Spleen (tissue), 11 donors: Measurements from ENCODE around the gene OAT. TPM values are rescaled to one million over a fixed set of nuclear protein-coding genes. Genes with fewer than 3 reads are reported as not detected.
A peak's percentile ranks its signal among the peaks of the same experiment; 100 is the strongest.

Source experiments
- DNase-seq: peaks from one replicate; pipeline ENCODE4 v3.0.0-alpha.2; 2020
- H3K27ac ChIP-seq, 8 donors: fragments of 200-600 bp; sonication (generic) in 7 of 8; 1 replicate in 4 of 8; 2 replicates in 4 of 8; pipeline versions ENCODE4 v1.5.0 to v1.8.0; 2016 to 2021; ENCODE audit warnings: inconsistent platforms in 4 of 8, mild to moderate bottlenecking in 4 of 8, moderate library complexity in 1 of 8
- H3K27me3 ChIP-seq, 7 donors: fragments of 200-600 bp; sonication (generic) in 6 of 7; replicated peaks in 1 of 7; 1 replicate in 4 of 7; 2 replicates in 3 of 7; pipeline versions ENCODE4 v1.5.0 to v1.8.0; 2016 to 2021; ENCODE audit warnings: inconsistent platforms in 3 of 7, mild to moderate bottlenecking in 1 of 7
- H3K36me3 ChIP-seq, 6 donors: fragments of 200-600 bp; sonication (generic) in 5 of 6; 1 replicate in 4 of 6; 2 replicates in 2 of 6; pipeline versions ENCODE4 v1.5.0 to v1.8.0; 2016 to 2021; ENCODE audit warnings: inconsistent platforms in 2 of 6
- H3K4me1 ChIP-seq, 6 donors: fragments of 200-600 bp; sonication (generic) in 5 of 6; 1 replicate in 3 of 6; 2 replicates in 3 of 6; pipeline versions ENCODE4 v1.5.0 to v1.8.0; 2016 to 2021; ENCODE audit warnings: inconsistent platforms in 3 of 6
- H3K4me3 ChIP-seq, 8 donors: fragments of 200-600 bp; sonication (generic) in 7 of 8; 1 replicate in 4 of 8; 2 replicates in 4 of 8; pipeline versions ENCODE4 v1.5.0 to v1.8.0; 2016 to 2021; ENCODE audit warnings: inconsistent platforms in 4 of 8, mild to moderate bottlenecking in 4 of 8, moderate library complexity in 2 of 8
- H3K9me3 ChIP-seq, 8 donors: fragments of 200-600 bp; sonication (generic) in 7 of 8; 1 replicate in 4 of 8; 2 replicates in 4 of 8; pipeline versions ENCODE4 v1.5.0 to v1.8.0; 2016 to 2021; ENCODE audit warnings: inconsistent platforms in 4 of 8
- CTCF ChIP-seq, 11 experiments: fragments of 200-600 bp in 7 of 11; fragments of 450-650 bp in 4 of 11; sonication (generic) in 4 of 11; IDR thresholded peaks in 8 of 11; conservative IDR thresholded peaks in 3 of 11; 1 replicate in 7 of 11; 2 replicates in 4 of 11; pipeline versions ENCODE4 v1.4.0 to v1.8.0; 2016 to 2021; ENCODE audit warnings: antibody characterized with exemption in 11 of 11, inconsistent platforms in 4 of 11, mild to moderate bottlenecking in 1 of 11
- POLR2A ChIP-seq, 3 donors: fragments of 450-650 bp; IDR thresholded peaks; one replicate each; pipeline ENCODE4 v1.5.1; 2017; ENCODE audit warnings: antibody characterized with exemption in 3 of 3, mild to moderate bottlenecking in 1 of 3
- POLR2AphosphoS5 ChIP-seq, 3 donors: sonication (generic); formaldehyde crosslinking; IDR thresholded peaks; one replicate each; pipeline ENCODE4 v1.5.1; 2017; ENCODE audit warnings: antibody characterized with exemption in 3 of 3
- WGBS, 5 donors: extraction: QIAGEN DNeasy Blood & Tissue Kit in 3 of 5; methylation state at CpG; one replicate each; pipeline versions ENCODE4 v1.1.5 to v1.1.7; 2013 to 2018; 5-methylcytosine and 5-hydroxymethylcytosine counted together
- intact Hi-C: fragments of 100-400 bp; cut with DNase I; formaldehyde crosslinking; loops from one replicate; pipeline ENCODE4 v1.15.0; 2023; ENCODE audit warnings: low total_unique reads
- polyA plus RNA-seq, 3 donors: library from polyadenylated mRNA; stranded (reverse); fragments of 200-250 nt; gene quantifications; one replicate each; pipeline ENCODE4 v1.2.1, GENCODE V29; 2013
- total RNA-seq, 7 donors: library from RNA; depleted of rRNA in 3 of 7; stranded (reverse); fragments of >200 nt in 3 of 7; fragmentation: NEBNext Ultra II Directional in 4 of 7; extraction: Animal tissue kit (Norgen Biotek cat#: 25700) in 4 of 7; gene quantifications; one replicate each; pipeline versions ENCODE4 v1.1.0 to v1.2.1, GENCODE V29; 2016 to 2021
- donor health status: healthy with polysubstance abuse.
- donor health status: DM: no; HTN: no; CAD: no; lungs with moderate emphysema.
- donor health status: DM: no; HTN: no; CAD: no.
- donor health status: Bipolar disorder and iron deficiency.
- donor health status: healthy.
- donor health status: DM: no; HTN: no; CAD: no.
- donor health status: DM: yes; HTN: yes; CAD: no.

Gene OAT
- total and polyA plus RNA-seq, 10 donors, result 22.1 to 63.0 (median 47.0) TPM

GRCh38 chr10:124388823-124389612 is 29.7 kb downstream of the OAT start:
- Histone ChIP-seq H3K27ac (peak overlapping the region in 3 of 8 donors; percentile 41 to 75 (median 58)), H3K27me3 (peaks cover 0 to 9% (median 0%) of the 10 kb centered on the region in 7 donors), H3K4me1 (peaks cover 0 to 16% (median 13%) of the 10 kb centered on the region in 6 donors), H3K4me3 (peak overlapping the region; percentile 32 to 75 (median 53)), H3K36me3 (no peaks in the 10 kb centered on the region), H3K9me3 (peaks cover 0 to 7% (median 0%) of the 10 kb centered on the region in 8 donors)
- DNase-seq, result peak; percentile 99
- WGBS, 5 donors, result 1 to 21% (median 7%) methylated on average over 21 to 74 of the region's 74 CpGs
- TF ChIP-seq POLR2AphosphoS5 (IDR thresholded peaks at IDR 0.05) (peak; percentile 66 to 84 (median 73)), CTCF (IDR thresholded peaks at IDR 0.05 in 8 of 11, conservative IDR thresholded peaks at IDR 0.05 in 3 of 11) (peak; percentile 88 to 99 (median 98)), POLR2A (IDR thresholded peaks at IDR 0.05) (no peak)
- intact Hi-C loops, result loop anchor here (5.0 kb wide), 1 partner anchor 297 kb away; the partner anchor contains the start of gene CHST15

- Histone ChIP-seq H3K4me1 (peaks cover 0 to 16% (median 13%) of the 10 kb centered on the region in 6 donors), H3K27me3 (peaks cover 0 to 12% (median 0%) of the 10 kb centered on the region in 7 donors), H3K27ac (peak overlapping the region in 2 of 8 donors; percentile 58 to 75), H3K4me3 (peak overlapping the region in 7 of 8 donors; percentile 32 to 75 (median 56)), H3K36me3 (no peaks in the 10 kb centered on the region), H3K9me3 (peaks cover 0 to 7% (median 0%) of the 10 kb centered on the region in 8 donors)
- TF ChIP-seq POLR2A (IDR thresholded peaks at IDR 0.05) (no peak), CTCF (IDR thresholded peaks at IDR 0.05 in 8 of 11, conservative IDR thresholded peaks at IDR 0.05 in 3 of 11) (no peak), POLR2AphosphoS5 (IDR thresholded peaks at IDR 0.05) (no peak)
- WGBS, 5 donors, result 78 to 93% (median 82%) methylated on average over 6 to 9 of the region's 9 CpGs
- DNase-seq, result no peak
- intact Hi-C loops, result loop anchor here (5.0 kb wide), 1 partner anchor 296 kb away; the partner anchor contains the start of gene CHST15
These were observed 30.3 kb downstream of the OAT start for GRCh38 chr10:124388476-124388822.

- Histone ChIP-seq H3K27ac (no peak overlapping the region), H3K9me3 (no peaks in the 10 kb centered on the region), H3K4me1 (peaks cover 0 to 16% (median 13%) of the 10 kb centered on the region in 6 donors), H3K27me3 (peaks cover 0 to 18% (median 0%) of the 10 kb centered on the region in 7 donors), H3K4me3 (no peak overlapping the region), H3K36me3 (no peaks in the 10 kb centered on the region)
- peak; percentile 66 for DNase-seq
- intact Hi-C loops, result loop anchor here (5.0 kb wide), 1 partner anchor 295 kb away; the partner anchor contains the start of gene CHST15
- WGBS, 5 donors, result 69 to 83% (median 79%) methylated on average over 4 to 10 of the region's 10 CpGs
- TF ChIP-seq POLR2AphosphoS5 (IDR thresholded peaks at IDR 0.05) (no peak), CTCF (IDR thresholded peaks at IDR 0.05 in 8 of 11, conservative IDR thresholded peaks at IDR 0.05 in 3 of 11) (no peak), POLR2A (IDR thresholded peaks at IDR 0.05) (no peak)
These were observed 31.4 kb downstream of the OAT start for GRCh38 chr10:124387078-124387874.
